Measurements from ENCODE around the gene PNRC2.

DNA sequence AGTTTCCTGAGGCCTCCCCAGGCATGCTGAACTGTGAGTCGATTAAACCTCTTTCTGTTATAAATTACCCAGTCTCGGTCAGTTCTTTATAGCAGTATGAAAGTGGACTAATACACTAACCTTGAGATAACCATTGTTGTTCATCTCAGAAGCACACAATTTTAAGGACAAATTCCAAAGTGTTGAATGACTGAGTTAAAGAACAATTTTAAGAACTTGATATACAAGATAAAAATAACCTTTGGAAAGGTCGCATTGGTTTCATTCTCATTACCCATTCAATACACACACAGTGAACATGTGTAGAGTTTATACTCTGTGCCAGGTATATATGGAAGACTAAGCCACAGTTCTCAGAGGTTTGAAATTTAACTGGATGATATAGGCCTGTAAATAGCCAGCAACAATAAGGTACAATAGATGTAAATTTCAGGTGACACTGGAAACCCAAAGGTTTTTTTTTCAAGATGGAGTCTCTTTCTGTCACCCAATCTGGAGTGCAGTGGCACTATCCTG lies 39.6 kb downstream of the PNRC2 start:
- TF ChIP-seq, protein P1, sequence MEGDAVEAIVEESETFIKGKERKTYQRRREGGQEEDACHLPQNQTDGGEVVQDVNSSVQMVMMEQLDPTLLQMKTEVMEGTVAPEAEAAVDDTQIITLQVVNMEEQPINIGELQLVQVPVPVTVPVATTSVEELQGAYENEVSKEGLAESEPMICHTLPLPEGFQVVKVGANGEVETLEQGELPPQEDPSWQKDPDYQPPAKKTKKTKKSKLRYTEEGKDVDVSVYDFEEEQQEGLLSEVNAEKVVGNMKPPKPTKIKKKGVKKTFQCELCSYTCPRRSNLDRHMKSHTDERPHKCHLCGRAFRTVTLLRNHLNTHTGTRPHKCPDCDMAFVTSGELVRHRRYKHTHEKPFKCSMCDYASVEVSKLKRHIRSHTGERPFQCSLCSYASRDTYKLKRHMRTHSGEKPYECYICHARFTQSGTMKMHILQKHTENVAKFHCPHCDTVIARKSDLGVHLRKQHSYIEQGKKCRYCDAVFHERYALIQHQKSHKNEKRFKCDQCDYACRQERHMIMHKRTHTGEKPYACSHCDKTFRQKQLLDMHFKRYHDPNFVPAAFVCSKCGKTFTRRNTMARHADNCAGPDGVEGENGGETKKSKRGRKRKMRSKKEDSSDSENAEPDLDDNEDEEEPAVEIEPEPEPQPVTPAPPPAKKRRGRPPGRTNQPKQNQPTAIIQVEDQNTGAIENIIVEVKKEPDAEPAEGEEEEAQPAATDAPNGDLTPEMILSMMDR (IDR thresholded peaks at IDR 0.05): no peak
- TF ChIP-seq EZH2 (IDR thresholded peaks at IDR 0.05) (no peak), EZH2phosphoT487 (IDR thresholded peaks at IDR 0.05) (no peak)
